Hepatocyte (in vitro differentiated cells): ENCODE measurements around the gene ZC3H13.

Experiments
- CTCF ChIP-seq: fragments of 200-600 bp; sonication (generic); IDR thresholded peaks from 2 replicates; pipeline ENCODE4 v1.5.1; 2016; ENCODE audit warnings: antibody characterized with exemption, mild to moderate bottlenecking; ENCODE audit not compliant: poor library complexity
- EZH2 ChIP-seq: fragments of 200-600 bp; sonication (generic); IDR thresholded peaks from 2 replicates; pipeline ENCODE4 v1.6.1; 2016; ENCODE audit warnings: antibody characterized with exemption, mild to moderate bottlenecking, borderline replicate concordance
- EZH2phosphoT487 ChIP-seq: fragments of 200-600 bp; sonication (generic); IDR thresholded peaks from one replicate; pipeline ENCODE4 v1.6.1; 2018; ENCODE audit warnings: antibody characterized with exemption, mild to moderate bottlenecking, low read depth, moderate library complexity; ENCODE audit not compliant: unreplicated experiment, severe bottlenecking

- TF ChIP-seq CTCF (peak; percentile 50), EZH2 (no peak), EZH2phosphoT487 (no peak)
Observed at GRCh38 chr13:46010148-46010547, 42.4 kb downstream of the ZC3H13 start.
